ENCODE data around the gene MRPS5. TPM values are rescaled to one million over a fixed set of nuclear protein-coding genes. Genes with fewer than 3 reads are reported as not detected.

Gene MRPS5
- total RNA-seq, 2 experiments from 2014 or later = 89.6 to 90.2 TPM

- intact Hi-C loops (cut with micrococcal nuclease; ENCODE audit: unreplicated experiment) = no loop called here
- H3K9me2 ChIP-seq (ENCODE audit: insufficient read depth, low read length) = no peaks in the 10 kb centered on the region
- H4K20me1 ChIP-seq (ENCODE audit: insufficient read depth, low read length) = no peaks in the 10 kb centered on the region
- no peak overlapping the region for H2AFZ ChIP-seq (ENCODE audit: low read length)
- H3K79me2 ChIP-seq (ENCODE audit: insufficient read depth, low read depth, low read length) = no peaks in the 10 kb centered on the region
- no peaks in the 10 kb centered on the region for H3K9me3 ChIP-seq (ENCODE audit: low read length)
- no TSS peak for BruUV-seq (replicated peaks)
- POLR2A ChIA-PET = no interaction called here
- no peak overlapping the region for H3K4me3 ChIP-seq (ENCODE audit: low read depth, low read length, poor library complexity, severe bottlenecking)
- CTCF ChIA-PET (ENCODE audit: unreplicated experiment) = no interaction called here
- no peak for DNase-seq (ENCODE audit: low spot score)
- no peak overlapping the region for H3K4me2 ChIP-seq (ENCODE audit: low read length)
- H3K4me1 ChIP-seq (ENCODE audit: insufficient read depth, low read length, poor library complexity, severe bottlenecking) = no peaks in the 10 kb centered on the region
- no peaks in the 10 kb centered on the region for H3K36me3 ChIP-seq (ENCODE audit: insufficient read depth, low read length)
- H3K27ac ChIP-seq (ENCODE audit: low read depth, low read length, poor library complexity, severe bottlenecking) = no peak overlapping the region
- TF ChIP-seq, protein P1, sequence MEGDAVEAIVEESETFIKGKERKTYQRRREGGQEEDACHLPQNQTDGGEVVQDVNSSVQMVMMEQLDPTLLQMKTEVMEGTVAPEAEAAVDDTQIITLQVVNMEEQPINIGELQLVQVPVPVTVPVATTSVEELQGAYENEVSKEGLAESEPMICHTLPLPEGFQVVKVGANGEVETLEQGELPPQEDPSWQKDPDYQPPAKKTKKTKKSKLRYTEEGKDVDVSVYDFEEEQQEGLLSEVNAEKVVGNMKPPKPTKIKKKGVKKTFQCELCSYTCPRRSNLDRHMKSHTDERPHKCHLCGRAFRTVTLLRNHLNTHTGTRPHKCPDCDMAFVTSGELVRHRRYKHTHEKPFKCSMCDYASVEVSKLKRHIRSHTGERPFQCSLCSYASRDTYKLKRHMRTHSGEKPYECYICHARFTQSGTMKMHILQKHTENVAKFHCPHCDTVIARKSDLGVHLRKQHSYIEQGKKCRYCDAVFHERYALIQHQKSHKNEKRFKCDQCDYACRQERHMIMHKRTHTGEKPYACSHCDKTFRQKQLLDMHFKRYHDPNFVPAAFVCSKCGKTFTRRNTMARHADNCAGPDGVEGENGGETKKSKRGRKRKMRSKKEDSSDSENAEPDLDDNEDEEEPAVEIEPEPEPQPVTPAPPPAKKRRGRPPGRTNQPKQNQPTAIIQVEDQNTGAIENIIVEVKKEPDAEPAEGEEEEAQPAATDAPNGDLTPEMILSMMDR (conservative IDR thresholded peaks at IDR 0.05; ENCODE audit: low read length) = no peak
- TF ChIP-seq EZH2phosphoT487 (IDR thresholded peaks at IDR 0.05; ENCODE audit: borderline replicate concordance, low read depth, low read length) = no peak
These were observed 68.1 kb downstream of the MRPS5 start for GRCh38 chr2:95053543-95053942.

GRCh38 chr2:95052804-95053479 is 68.7 kb downstream of the MRPS5 start:
- H3K36me3 ChIP-seq (ENCODE audit: insufficient read depth, low read length) = no peaks in the 10 kb centered on the region
- no peak overlapping the region for H3K4me2 ChIP-seq (ENCODE audit: low read length)
- ChIA-PET CTCF (ENCODE audit: unreplicated experiment) (no interaction called here), POLR2A (no interaction called here)
- no peak overlapping the region for H3K4me3 ChIP-seq (ENCODE audit: low read depth, low read length, poor library complexity, severe bottlenecking)
- no peak overlapping the region for H3K27ac ChIP-seq (ENCODE audit: low read depth, low read length, poor library complexity, severe bottlenecking)
- H2AFZ ChIP-seq (ENCODE audit: low read length) = no peak overlapping the region
- no peaks in the 10 kb centered on the region for H3K4me1 ChIP-seq (ENCODE audit: insufficient read depth, low read length, poor library complexity, severe bottlenecking)
- BruUV-seq (replicated peaks) = no TSS peak
- no peak for DNase-seq (ENCODE audit: low spot score)
- no peaks in the 10 kb centered on the region for H3K79me2 ChIP-seq (ENCODE audit: insufficient read depth, low read depth, low read length)
- H3K9me3 ChIP-seq (ENCODE audit: low read length) = no peaks in the 10 kb centered on the region
- intact Hi-C loops (cut with micrococcal nuclease; ENCODE audit: unreplicated experiment) = no loop called here
- no peaks in the 10 kb centered on the region for H4K20me1 ChIP-seq (ENCODE audit: insufficient read depth, low read length)
- H3K9me2 ChIP-seq (ENCODE audit: insufficient read depth, low read length) = no peaks in the 10 kb centered on the region
- TF ChIP-seq EZH2phosphoT487 (IDR thresholded peaks at IDR 0.05; ENCODE audit: borderline replicate concordance, low read depth, low read length) = no peak
- TF ChIP-seq, protein P1 (conservative IDR thresholded peaks at IDR 0.05; ENCODE audit: low read length) = no peak

DNA sequence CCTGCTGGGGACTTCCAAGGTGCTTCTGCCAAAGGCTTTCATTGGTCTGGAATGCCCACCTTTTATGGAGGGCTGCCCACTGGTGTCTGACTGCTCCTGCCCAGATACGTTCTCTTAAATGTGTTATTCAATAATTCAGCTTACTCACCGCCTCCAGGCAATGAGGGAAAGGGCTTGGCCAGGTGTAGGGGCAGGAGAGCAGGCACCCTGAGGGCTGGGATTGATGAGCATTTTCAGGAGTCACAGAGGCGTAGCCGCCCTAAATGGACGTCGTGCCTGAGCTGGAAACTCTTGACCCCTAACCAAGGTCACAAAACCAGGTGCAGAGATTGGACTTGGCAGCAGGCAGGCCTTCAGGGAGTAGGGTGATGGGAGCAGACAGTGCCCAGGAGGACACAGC is 69.3 kb downstream of the MRPS5 start:
- Histone ChIP-seq H3K27ac (ENCODE audit: low read depth, low read length, poor library complexity, severe bottlenecking) (no peak overlapping the region), H4K20me1 (ENCODE audit: insufficient read depth, low read length) (no peaks in the 10 kb centered on the region), H3K9me3 (ENCODE audit: low read length) (no peaks in the 10 kb centered on the region), H2AFZ (ENCODE audit: low read length) (no peak overlapping the region), H3K4me1 (ENCODE audit: insufficient read depth, low read length, poor library complexity, severe bottlenecking) (no peaks in the 10 kb centered on the region), H3K79me2 (ENCODE audit: insufficient read depth, low read depth, low read length) (no peaks in the 10 kb centered on the region), H3K9me2 (ENCODE audit: insufficient read depth, low read length) (no peaks in the 10 kb centered on the region), H3K36me3 (ENCODE audit: insufficient read depth, low read length) (no peaks in the 10 kb centered on the region), H3K4me3 (ENCODE audit: low read depth, low read length, poor library complexity, severe bottlenecking) (no peak overlapping the region), H3K4me2 (ENCODE audit: low read length) (no peak overlapping the region)
- intact Hi-C loops (cut with micrococcal nuclease; ENCODE audit: unreplicated experiment) = no loop called here
- TF ChIP-seq, protein P1 (conservative IDR thresholded peaks at IDR 0.05; ENCODE audit: low read length) = no peak
- no peak for TF ChIP-seq EZH2phosphoT487 (IDR thresholded peaks at IDR 0.05; ENCODE audit: borderline replicate concordance, low read depth, low read length)
- POLR2A ChIA-PET = no interaction called here
- BruUV-seq (replicated peaks) = no TSS peak
- CTCF ChIA-PET (ENCODE audit: unreplicated experiment) = no interaction called here
- no peak for DNase-seq (ENCODE audit: low spot score)

All from OCI-LY7 (cell line).